SK-N-SH (cell line): ENCODE data around the gene TM2D1. TPM values are rescaled to one million over a fixed set of nuclear protein-coding genes. Genes with fewer than 3 reads are reported as not detected.

Source experiments
- CTCF ChIP-seq: fragments of 200-600 bp; sonication (generic); IDR thresholded peaks from 2 replicates; pipeline ENCODE4 v1.6.1; 2017; ENCODE audit warnings: antibody characterized with exemption, mild to moderate bottlenecking, moderate library complexity
- polyA plus RNA-seq, 3 experiments: library from polyadenylated mRNA; depleted of rRNA; stranded (reverse); fragments of >200 nt; gene quantifications; 2 replicates each; pipeline ENCODE4 v1.2.3, GENCODE V29; 2012

TM2D1 gene
- polyA plus RNA-seq, 1 of the 3 experiments (the other 2 are of a cell fraction) = 58.6 TPM

- no peak for TF ChIP-seq CTCF
These were observed 93.5 kb downstream of the TM2D1 start (continued) for GRCh38 chr1:61631436-61631835.

Other genes with a start within 250 kb of the TM2D1 start
- gene PATJ, start 17.3 kb upstream of the TM2D1 start, polyA plus RNA-seq (2012; rRNA removed) = 2.5 and 3.0 TPM in 2 replicates